Stimulated activated CD8-positive, alpha-beta memory T cell treated with anti-CD3 and anti-CD28 coated beads, Interleukin-7, amount 100 ng/mL, for 1 hour (primary cell): ENCODE data around the gene SEC23A.
A peak's percentile ranks its signal among the peaks of the same experiment; 100 is the strongest.
"Not testable (repeated sequence)": the region's sequence is repeated elsewhere in the genome, so short reads cannot be mapped to it uniquely, and the experiment has no call there.

Experiments
- DNase-seq, 2 donors: peaks; one replicate each; pipeline ENCODE4 v3.0.0-alpha.2; 2020; ENCODE audit warnings: low read depth in 2 of 2

The SEC23A gene

GRCh38 chr14:39102969-39103957, at the start of gene SEC23A:
Gene SEC23A (minus strand): TSS chr14:39103235. CDS start chr14:39096118, 7,117 bp downstream.
- peak; percentile 65 for DNase-seq

GRCh38 chr14:39145266-39145966, 42.4 kb upstream of the SEC23A start:
- DNase-seq = no peak

GRCh38 chr14:39143226-39143625, 40.2 kb upstream of the SEC23A start:
- not testable (repeated sequence) for DNase-seq

- not testable (repeated sequence) for DNase-seq
Observed at GRCh38 chr14:39141623-39142022, 38.6 kb upstream of the SEC23A start.

- no peak for DNase-seq
Observed at GRCh38 chr14:39140170-39140569, 37.1 kb upstream of the SEC23A start.

GRCh38 chr14:39138440-39138839, 35.4 kb upstream of the SEC23A start:
- DNase-seq = no peak

GRCh38 chr14:39137835-39138234, 34.8 kb upstream of the SEC23A start:
- DNase-seq = not testable (repeated sequence)

- DNase-seq = no peak
Observed at GRCh38 chr14:39122330-39123138, 19.5 kb upstream of the SEC23A start.

GRCh38 chr14:39114073-39114838, 11.2 kb upstream of the SEC23A start, which contains the start of gene GEMIN2:
Gene GEMIN2 (plus strand): TSS chr14:39114323. CDS start chr14:39114339, 16 bp downstream.
- DNase-seq = peak; percentile 85 to 88

- no peak for DNase-seq
Observed at GRCh38 chr14:39113685-39114072, 10.6 kb upstream of the SEC23A start.

- DNase-seq = no peak
Observed at GRCh38 chr14:39109893-39110715, 7.1 kb upstream of the SEC23A start.

- DNase-seq = no peak
Observed at GRCh38 chr14:39108791-39109190, 5.8 kb upstream of the SEC23A start.

GRCh38 chr14:39107591-39107996, 4.6 kb upstream of the SEC23A start:
- no peak for DNase-seq

GRCh38 chr14:39104078-39104801, 1.2 kb upstream of the SEC23A start:
- DNase-seq = not testable (repeated sequence)

GRCh38 chr14:39102265-39102968, 618 bp downstream of the SEC23A start:
- no peak for DNase-seq

GRCh38 chr14:39099748-39100147, 3.3 kb downstream of the SEC23A start:
- no peak for DNase-seq

- DNase-seq = not testable (repeated sequence)
Observed at GRCh38 chr14:39099215-39099614, 3.8 kb downstream of the SEC23A start.

- no peak for DNase-seq
Observed at GRCh38 chr14:39097159-39097558, 5.9 kb downstream of the SEC23A start.

- DNase-seq = no peak
Observed at GRCh38 chr14:39094515-39094914, 8.5 kb downstream of the SEC23A start.
